NCI-H1694 treated with DMSO at 0.1 percent for 48 hours (cell line): ENCODE data around the gene TTC13.
A peak's percentile ranks its signal among the peaks of the same experiment; 100 is the strongest.

Experiments used
- DNase-seq: peaks from one replicate; lab custom pipeline; 2025; lab: John Stamatoyannopoulos, UW

Gene TTC13

DNA sequence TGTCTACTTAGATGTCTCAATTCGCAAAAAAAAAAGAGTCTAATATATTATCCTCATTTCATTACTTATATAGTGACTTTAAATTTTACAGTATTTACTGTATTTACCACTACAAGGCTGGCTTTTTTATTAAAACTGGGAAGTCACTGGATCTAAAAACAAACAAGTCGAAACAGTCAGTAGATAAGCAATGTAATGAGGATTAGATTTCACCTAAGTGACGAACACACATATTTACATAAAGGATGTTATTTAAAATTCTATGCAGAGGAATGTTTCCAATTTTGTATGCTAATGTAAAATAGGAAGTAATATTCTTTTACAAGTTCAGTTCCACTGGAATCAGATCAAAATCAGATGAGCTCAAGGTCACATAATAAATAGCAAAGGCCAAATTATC, 28.3 kb downstream of the TTC13 start:
- DNase-seq, result no peak

DNA sequence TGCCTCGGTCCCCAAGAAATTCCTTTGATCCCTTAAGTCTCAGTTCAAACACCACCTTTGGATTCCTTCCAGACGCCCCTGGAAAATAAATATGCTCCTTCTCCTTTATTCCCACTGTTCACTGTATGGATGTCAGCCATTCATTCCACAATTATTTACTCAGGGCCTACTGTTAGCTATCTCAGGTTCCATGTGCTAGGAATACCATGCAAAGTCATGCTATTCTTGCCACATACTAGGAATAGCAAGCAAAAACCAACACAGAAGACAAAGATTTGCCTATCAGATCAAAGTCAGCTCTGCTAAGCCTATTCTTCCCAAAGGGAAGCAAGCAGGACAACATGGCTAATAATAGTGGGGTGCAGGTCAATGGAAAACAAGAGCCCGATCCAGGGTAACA, 29.8 kb downstream of the TTC13 start:
- no peak for DNase-seq

DNA sequence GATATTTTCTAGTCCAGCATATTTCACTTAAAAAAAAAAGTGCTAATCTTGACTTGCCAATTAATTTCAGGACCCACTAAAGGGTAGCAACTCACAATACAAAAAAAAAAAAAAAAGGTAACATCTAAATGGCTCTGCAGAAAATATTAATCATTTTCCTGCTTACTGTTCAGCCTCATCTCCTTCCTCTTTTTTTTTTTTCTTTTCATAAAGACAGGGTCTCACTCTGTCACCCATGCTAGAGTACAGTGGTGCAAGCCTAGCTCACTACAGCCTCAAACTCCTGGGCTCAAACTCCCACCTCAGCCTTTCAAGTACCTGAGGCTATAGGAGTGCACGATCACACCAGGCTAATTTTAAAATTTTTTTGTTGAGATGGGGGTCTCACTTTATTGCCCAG, 30.4 kb downstream of the TTC13 start:
- DNase-seq, result no peak

DNA sequence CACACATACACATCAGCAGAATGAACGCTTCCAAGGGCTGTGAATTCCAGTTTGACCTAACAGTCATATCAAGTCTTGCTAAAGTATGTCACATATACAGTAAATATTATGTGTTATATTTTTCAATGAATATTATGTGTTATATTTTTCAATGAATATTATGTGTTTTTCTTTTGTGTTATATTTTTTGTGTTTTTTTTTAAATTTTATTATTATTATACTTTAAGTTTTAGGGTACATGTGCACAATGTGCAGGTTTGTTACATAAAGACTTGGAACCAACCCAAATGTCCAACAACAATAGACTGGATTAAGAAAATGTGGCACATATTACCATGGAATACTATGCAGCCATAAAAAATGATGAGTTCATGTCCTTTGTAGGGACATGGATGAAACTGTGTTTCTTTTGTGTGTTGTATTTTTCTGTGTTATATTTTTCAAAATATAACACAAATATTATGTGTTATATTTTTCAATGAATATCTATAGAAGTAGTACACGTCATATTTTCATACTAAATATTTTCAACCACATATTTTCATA, 35.5 kb downstream of the TTC13 start:
- no peak for DNase-seq

DNA sequence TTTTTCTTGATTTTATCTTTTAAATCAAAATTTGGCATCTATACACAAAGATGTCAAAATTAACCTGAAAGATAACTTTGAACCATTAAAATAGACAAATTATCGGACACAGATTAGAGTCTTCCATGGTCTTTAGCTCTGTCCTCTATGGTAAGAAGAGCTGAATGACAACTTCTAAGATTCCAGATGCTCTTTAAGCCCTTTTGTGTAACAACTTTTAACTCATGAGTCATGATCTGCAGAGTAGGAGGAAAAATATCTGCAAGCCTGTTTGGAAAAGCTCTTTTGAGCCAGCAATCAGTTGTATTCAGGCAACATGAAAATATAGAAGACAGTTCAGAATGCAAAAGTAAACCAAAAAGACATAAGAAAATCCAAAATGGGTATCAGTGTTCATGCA, 37.8 kb downstream of the TTC13 start:
- no peak for DNase-seq

DNA sequence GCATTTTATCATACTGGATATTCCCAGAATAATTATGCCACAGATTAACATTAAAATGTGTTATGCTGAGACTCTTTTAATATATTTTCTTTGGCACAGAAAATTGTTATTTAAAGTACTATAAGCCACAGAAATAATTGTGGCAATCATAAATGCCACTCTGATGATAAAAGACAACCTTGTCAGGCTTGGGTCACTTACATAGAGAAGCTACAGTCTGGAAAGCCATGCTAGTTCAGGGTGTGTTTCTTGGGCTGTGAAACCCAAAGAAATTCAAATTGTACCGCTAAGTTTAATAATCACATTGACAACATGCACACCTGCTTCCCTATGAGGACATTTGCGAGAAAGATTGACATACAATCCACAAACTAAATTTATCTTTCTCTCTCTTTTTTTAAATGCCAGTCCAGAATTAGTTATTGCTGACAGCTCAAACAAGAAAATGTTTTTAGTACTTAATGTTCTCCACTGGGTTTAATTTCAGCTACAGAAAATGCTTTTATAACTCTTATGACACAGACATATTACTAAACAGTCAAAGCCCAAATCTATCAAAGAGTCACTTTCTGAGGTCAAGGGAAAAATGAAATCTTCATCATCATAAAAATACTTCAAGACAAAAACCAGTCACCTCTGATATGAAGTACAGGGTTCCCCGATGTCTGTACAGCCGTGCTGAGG, 38.7 kb downstream of the TTC13 start:
- no peak for DNase-seq

DNA sequence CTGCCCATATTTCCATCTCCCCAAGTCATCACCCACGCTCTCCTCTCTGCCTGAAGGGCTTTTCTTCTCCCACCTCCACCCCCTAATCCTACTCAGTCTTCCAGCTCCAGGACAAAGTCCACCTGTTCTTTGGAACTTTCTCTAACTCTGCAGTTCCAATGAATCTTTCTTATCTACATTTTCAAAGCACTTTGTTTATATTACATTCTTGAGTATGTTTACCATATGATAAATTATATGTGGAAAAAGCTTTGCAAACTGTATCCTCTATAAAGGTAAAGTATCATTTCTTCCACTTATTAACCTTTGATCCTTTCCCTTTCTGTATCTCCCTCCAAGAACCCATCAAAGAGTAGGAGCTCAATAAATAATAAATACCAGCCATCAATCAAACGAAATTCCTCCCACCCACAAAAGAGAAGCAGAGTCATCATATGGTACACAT, 39.7 kb downstream of the TTC13 start:
- no peak for DNase-seq

DNA sequence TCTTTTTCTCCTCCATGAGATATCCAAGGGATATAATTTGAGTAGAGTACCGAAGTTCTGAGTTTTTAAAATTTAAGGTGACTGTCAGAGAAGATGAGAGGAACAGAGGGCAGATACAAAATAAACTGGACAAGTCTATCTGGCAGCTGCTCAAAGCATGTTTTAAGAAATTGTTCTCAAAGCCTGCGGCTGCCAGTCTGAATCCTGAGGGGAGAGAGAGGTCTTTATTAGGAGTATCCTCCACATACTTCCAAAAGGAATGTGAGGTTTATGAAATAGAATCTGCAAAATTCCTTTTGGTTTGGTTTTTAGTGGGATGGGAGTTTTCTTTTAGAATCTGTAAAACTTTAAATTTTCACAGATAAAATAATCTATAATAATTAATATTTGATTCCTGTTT, 41.3 kb downstream of the TTC13 start:
- DNase-seq, result no peak

DNA sequence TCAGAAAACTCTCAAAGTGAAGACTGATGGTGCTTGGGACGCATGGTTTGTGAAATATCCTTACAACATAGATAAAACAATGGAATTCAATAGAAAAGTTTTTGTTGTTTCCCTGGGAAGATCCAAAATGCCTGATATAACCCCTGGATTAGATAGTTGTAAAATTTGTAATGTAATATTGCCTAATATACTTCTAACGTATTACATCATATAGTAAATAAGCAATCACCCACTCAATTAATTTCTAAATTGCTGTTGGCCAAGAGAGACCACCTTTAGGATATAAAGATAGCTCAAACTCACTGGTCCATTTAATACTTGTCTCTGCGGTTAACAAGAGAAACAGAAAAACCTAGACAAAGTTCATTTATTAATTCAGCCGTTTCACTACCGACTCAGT, 42.2 kb downstream of the TTC13 start:
- no peak for DNase-seq

DNA sequence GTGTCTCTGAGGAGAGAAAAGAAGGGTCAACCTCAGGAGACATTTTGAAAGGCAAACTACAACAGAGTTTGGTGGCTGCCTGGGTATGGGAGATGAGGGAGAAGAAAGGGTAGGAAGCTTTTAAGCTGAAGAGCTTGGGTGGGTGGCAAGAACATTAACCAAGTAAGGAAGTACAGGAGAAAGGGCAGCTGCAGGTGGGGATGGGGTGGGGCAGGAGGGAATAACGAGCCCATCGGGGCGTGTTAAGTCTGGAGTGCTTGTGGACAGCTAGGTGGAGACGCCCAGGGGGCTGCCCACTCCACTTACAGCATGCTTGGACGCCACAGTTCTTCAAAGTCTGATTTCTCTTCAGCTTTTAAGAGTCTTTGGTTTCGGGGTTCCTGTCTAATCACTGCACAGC, 42.8 kb downstream of the TTC13 start:
- DNase-seq, result no peak

DNA sequence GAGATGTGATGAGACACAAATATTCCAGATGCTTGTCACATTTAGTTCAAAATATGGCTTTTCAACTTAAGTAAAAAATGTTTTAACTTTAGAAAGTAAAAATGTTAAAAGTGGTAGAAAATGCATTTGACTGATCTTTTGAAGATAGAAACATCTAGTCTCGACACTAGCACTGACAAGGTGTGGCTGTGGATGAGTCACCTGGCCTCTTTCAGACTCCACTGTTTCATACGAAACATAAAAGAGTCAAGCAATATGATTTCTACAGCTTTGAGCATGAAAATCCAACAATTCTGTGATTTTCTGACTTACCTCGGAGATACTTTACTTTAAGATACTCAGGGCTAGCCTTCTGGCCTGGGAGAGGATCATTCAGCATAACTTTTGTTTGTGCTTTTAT, 47.7 kb downstream of the TTC13 start:
- DNase-seq, result no peak

DNA sequence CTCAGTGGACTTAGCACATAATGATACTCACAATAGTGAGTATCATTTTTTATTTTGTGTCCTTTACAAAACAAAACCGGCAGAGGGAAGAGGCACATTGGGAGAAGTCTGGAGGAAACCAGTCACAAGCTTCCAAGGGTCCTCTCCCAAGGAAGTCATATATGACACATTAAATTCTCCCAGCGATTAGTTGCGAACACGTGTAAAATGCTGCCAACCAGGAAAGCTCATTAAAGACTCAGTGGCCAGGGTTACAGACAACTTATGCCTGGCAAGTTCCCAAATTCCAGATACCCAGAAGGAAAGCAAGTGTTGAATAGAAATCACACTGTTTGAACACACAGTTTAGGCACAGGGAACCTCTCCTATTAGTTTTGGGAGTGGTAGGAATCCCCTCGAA, 52.5 kb downstream of the TTC13 start:
- no peak for DNase-seq

DNA sequence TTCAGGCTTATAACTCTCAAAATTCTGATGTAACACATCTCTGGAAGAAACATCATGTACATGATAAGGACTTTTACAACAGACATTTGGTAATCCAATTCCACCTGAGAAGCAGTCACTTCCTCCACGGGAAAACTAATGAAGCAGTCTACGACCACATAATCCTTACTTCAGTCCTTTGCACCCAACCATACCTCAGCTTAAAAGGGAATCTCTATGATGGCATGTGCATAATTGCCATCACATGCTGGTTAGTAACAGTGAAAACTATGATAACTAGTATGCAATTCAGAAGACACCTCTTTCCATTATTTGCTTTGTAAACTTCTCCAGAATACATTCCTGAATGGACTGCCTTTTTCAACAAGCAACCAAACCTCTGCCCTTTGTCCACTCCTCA, 53.1 kb downstream of the TTC13 start:
- DNase-seq, result no peak

DNA sequence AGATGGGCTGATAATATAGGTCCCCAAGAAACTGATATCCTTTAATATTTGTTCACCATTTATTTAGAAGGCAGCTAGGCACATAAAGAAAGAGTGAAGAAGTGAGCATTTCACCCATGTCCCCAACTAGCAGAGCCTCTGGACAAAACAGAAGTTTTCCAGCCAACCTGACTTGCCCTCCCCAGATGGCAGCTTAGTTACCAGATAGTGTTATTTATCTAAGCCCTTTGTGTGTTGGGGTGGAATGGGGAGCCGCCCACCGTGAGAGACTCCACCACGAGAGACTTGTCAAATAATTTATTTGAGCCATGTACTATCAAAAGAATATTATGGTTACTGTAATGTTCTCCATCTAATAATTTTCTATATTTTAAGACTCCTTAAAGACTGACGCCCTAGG, 55.5 kb downstream of the TTC13 start:
- no peak for DNase-seq

DNA sequence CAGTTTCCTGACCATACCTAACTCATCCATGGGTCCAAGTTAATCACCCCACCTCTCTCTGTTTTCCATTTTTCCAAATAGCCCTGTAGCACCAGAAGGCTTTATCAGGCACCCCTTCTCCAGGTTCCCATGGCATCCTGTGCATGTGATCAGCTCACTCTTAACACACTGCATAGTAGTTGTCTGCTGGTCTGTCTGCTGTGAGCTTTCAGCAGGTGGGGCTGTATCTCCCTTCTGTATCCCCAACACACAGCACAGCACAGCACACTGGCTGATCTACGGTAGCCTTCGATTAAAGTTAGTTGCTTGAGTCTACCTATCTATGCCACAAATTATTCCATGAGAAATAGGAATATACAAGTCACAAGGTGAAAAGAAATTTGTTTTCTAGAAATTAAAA, 56.0 kb downstream of the TTC13 start:
- DNase-seq, result no peak

DNA sequence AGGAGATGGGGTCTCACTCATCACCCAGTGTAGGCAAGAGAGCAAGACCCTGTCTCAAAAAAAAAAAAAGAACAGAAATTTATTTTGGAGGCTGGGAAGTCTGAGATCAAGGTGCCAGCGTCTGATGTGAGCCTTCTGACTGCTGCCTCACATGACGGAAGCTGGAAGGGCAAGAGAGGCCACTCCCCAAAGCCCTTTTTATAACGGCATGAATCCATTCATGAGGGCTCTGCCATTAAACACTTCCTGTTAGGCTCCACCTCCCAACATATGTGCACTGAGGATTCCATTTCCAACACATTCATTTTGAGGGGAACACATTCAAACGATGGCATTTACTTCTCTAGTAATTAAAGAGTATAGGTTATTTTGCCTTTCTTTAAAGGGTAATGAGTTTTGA, 59.5 kb downstream of the TTC13 start:
- DNase-seq, result no peak

DNA sequence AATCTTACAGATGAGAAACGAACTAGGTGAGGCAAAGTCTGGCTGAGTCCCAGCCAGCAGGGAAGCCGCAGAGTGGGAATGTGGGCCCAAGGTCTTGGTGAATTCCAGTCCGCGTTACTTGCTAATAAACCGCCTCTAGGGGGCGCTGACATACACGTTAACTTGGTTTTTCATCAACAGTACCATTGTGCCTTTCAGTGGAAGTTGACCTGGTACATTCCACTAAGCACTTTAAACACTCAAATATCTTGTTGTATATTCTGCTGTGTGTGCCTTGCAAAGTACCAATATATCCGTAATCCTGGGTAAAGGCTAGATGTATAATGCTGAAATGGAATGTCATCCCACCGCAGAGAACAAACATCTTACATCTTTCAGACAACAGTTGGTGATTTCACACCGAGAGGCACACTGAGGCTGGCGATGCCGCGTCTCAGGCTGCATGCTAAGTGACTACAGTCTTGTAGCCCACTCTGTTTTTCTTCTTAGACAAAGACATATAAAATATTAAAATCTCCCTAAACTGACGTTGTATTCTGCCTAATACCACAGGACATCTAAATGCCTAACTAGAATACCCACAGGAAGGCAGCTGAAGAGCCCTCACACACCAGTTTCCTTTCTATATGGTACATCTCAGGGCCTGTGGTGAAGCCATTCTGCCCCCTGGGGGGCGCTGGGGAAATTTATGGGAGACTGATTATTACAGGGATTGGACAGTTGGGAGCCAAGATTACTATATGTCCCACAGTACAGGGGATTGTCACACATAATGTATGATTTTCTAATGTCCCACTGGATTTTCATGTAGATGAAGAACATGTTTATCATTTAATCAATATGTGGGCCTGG, 61.2 kb downstream of the TTC13 start:
- peak; percentile 41 for DNase-seq

DNA sequence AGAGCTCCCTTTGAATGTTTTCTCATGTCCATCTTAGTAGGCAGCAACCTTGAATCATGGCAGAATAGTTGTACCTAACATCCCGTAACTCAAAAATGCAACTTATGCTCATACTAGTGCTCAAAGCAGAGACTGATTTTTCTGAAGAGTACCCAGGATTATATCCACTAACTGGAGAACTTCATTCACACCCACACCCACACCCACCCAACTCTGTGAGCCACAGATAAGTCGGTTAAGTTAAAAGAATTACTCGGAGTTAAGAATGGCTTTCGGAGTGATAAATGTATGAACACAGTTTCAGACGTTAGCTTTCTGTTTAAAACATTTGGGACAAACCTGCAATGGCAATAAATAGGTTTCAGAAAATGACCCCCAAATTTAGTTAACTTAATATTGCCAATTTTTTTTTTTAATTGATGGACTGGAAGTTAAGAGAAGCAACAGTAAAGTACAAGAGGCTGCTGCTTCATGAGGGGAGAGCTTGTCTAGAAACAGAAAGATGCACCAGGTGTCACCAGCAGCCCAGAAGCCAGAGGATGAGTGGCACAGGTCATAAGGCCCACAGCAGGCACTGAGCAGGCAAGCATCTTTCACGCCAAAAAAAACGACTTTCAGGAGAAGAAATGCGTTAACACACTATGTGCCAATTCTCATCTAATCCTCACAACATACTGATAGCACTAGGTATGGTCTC, 61.9 kb downstream of the TTC13 start:
- no peak for DNase-seq

DNA sequence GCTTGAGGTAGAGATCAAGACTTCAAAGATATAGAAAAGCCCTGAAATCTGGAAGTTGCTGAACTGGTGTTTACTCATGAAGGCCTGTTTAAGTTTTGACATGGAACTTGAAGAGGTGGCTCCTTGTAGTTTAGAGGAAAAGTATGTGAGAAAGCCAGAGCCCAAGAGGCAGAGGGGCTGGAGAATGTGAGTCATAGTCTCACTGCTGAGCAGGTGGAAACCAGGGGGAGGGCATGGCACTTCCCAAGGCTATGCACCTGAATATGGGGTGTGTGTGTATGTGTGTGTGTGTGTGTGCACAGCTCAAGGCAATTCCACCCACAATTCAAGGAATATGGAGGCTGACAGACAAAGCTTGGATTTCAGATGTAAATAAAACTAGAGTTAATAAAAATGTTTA, 63.6 kb downstream of the TTC13 start:
- no peak for DNase-seq

DNA sequence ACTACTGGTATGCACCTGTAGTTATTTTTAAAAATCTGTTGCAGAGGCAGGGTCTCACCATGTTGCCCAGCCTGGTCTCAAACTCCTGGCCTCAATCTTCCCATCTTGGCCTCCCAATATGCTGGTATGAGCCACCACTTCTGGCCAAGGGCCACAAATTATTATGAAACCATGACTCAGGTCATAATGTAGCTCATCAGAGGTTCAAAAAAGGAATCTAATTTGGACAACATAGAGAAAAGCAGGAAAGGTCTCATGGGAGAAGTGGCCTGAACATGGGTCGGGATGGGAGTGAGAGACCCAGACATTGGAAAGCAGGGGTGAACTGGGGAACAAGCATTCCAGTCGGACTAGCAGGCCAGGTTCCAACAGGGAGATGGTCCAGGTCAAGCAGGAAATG, 65.2 kb downstream of the TTC13 start:
- DNase-seq, result no peak

DNA sequence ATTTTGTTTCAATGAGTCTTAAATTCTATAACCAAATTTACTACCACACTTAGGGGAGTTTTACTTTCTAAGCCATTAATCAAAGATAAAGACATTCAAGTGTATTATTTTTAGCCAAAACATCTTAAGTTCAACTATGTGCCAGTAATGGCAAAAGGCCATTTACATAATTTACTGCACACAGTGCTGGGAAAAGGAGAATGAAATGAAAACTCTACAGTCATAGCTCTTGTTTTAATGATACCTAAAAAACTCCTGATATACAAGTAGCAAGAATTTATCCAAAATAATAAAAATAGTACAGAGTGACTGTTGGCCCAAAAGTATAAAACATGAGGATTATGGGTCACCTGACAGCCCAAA, 67.9 kb downstream of the TTC13 start:
- no peak for DNase-seq

DNA sequence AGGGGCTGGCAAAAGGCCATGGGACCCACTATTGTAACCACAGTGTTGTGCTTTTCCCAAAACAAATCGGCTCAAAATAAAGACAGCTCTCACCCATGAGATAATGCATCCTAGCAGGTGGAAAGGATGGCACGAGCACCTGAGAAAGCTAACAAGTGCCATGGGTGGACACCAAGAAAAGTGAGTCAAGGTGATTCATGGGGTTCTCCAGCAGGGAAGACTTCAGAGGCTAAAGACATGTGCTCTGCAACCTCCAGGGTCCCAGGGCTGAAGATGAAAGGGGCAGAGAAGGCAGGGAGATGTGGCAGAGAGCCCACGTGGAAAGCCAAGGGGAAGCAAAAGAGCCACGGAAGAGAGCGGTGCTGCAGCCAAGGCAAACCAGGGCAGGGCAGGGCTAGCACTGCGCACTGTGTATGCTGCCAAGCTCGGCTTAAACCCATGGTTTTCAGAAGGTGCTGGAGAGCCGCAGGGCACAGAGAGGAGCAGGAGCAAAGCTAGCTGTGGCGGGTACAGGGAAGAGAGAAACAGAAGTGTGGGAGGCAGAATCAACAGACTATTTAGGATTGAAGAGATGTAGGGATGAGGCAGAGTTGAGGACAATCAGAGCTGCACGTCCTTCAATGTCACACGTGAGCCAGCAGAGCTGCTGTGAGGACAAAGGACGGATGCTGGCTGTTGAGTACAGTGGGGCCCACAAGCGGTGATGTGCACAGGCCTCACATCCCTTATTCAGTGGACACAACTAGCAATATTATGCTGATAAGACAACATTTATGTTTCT, 68.5 kb downstream of the TTC13 start:
- DNase-seq, result no peak
